Natural killer cell (primary cell): ENCODE measurements around the gene FARP1. TPM values are rescaled to one million over a fixed set of nuclear protein-coding genes. Genes with fewer than 3 reads are reported as not detected.

Source experiments
- ATAC-seq, 3 donors: fragments of 150-1000 bp in 2 of 3; fragments of 200-7000 bp in 1 of 3; cut with Tn5 transposase; 1 replicate in 1 of 3; 2 replicates in 2 of 3; pipeline ENCODE4 v1.10.0; 2021; ENCODE audit warnings: mild to moderate bottlenecking in 2 of 3, moderate library complexity in 2 of 3
- DNase-seq, 2 donors: peaks; one replicate each; pipeline versions ENCODE4 v3.0.0 to v3.0.0-alpha.2; 2013 to 2021; ENCODE audit warnings: mixed read lengths in 1 of 2
- H3K27ac ChIP-seq: one replicate; pipeline ENCODE4 v1.5.1; 2013; ENCODE audit warnings: mild to moderate bottlenecking, low read length
- H3K27me3 ChIP-seq: one replicate; pipeline ENCODE4 v1.6.1; 2013; ENCODE audit warnings: low read length; ENCODE audit not compliant: control insufficient read depth, insufficient read depth
- H3K36me3 ChIP-seq: one replicate; pipeline ENCODE4 v1.6.1; 2013; ENCODE audit warnings: low read length; ENCODE audit not compliant: control insufficient read depth, insufficient read depth
- H3K4me1 ChIP-seq: one replicate; pipeline ENCODE4 v1.6.1; 2013; ENCODE audit warnings: low read length; ENCODE audit not compliant: control insufficient read depth, insufficient read depth
- H3K4me3 ChIP-seq: one replicate; pipeline ENCODE4 v1.5.1; 2013; ENCODE audit warnings: low read length
- H3K9me3 ChIP-seq: one replicate; pipeline ENCODE4 v1.6.1; 2013; ENCODE audit warnings: low read length; ENCODE audit not compliant: control insufficient read depth, insufficient read depth
- H3K27ac Mint-ChIP-seq, 2 donors: one replicate each; pipeline ENCODE4 v1.8.0; 2022; ENCODE audit warnings: mild to moderate bottlenecking in 2 of 2, mixed read lengths in 2 of 2, moderate library complexity in 1 of 2
- H3K27me3 Mint-ChIP-seq, 2 donors: one replicate each; pipeline ENCODE4 v1.8.0; 2022; ENCODE audit warnings: low read depth in 2 of 2, mixed read lengths in 2 of 2
- H3K36me3 Mint-ChIP-seq: one replicate; pipeline ENCODE4 v1.8.0; 2022; ENCODE audit warnings: mixed read lengths
- H3K4me1 Mint-ChIP-seq, 2 donors: one replicate each; pipeline ENCODE4 v1.8.0; 2022; ENCODE audit warnings: mixed read lengths in 2 of 2
- H3K4me3 Mint-ChIP-seq: one replicate; pipeline ENCODE4 v1.8.0; 2022; ENCODE audit warnings: mild to moderate bottlenecking, moderate library complexity, mixed read lengths
- H3K9me3 Mint-ChIP-seq, 2 donors: one replicate each; pipeline ENCODE4 v1.8.0; 2022; ENCODE audit warnings: mixed read lengths in 2 of 2
- CTCF ChIP-seq: fragments of 200-600 bp; IDR thresholded peaks from one replicate; pipeline ENCODE4 v1.8.0; 2022; ENCODE audit warnings: antibody characterized with exemption
- WGBS: methylation state at CpG from one replicate; pipeline ENCODE4 v1.1.7; 2013; ENCODE audit warnings: missing lambda C conversion rate; ENCODE audit not compliant: insufficient coverage; 5-methylcytosine and 5-hydroxymethylcytosine counted together
- intact Hi-C: fragments of 100-400 bp; cut with micrococcal nuclease; formaldehyde crosslinking; loops from one replicate; pipeline ENCODE4 v1.14.2; 2022
- total RNA-seq, 4 donors: library from RNA; stranded (reverse); fragments of 120-200 nt in 1 of 4; gene quantifications; one replicate each; pipeline versions ENCODE4 v1.2.3 to v1.2.4, GENCODE V29; 2013 to 2022

Gene FARP1
- total RNA-seq, 3 donors from 2014 or later (not counting 1 experiment from before 2014, with no cell fraction given): 0.71 to 1.2 (median 1.1) TPM

- ATAC-seq (no peak), DNase-seq (no peak)
- H3K4me3 ChIP-seq: no peak overlapping the region
- intact Hi-C loops: no loop called here
- 84% methylated on average over 9 of the region's 10 CpGs for WGBS
- no peaks in the 10 kb centered on the region for H3K36me3 ChIP-seq
- H3K4me1 Mint-ChIP-seq: no peaks in the 10 kb centered on the region
- H3K4me3 Mint-ChIP-seq: no peak overlapping the region
- H3K27ac Mint-ChIP-seq: no peak overlapping the region
- no peak overlapping the region for H3K27ac ChIP-seq
- H3K9me3 ChIP-seq: no peaks in the 10 kb centered on the region
- no peak for TF ChIP-seq CTCF
- H3K27me3 Mint-ChIP-seq: peaks cover 4 to 6% of the 10 kb centered on the region in 2 donors
- no peaks in the 10 kb centered on the region for H3K4me1 ChIP-seq
- no peaks in the 10 kb centered on the region for H3K36me3 Mint-ChIP-seq
- no peaks in the 10 kb centered on the region for H3K27me3 ChIP-seq
- H3K9me3 Mint-ChIP-seq: no peaks in the 10 kb centered on the region
Observed at GRCh38 chr13:98344392-98344791, 201.5 kb downstream of the FARP1 start.

- Mint-ChIP-seq H3K4me1 (no peaks in the 10 kb centered on the region), H3K9me3 (no peaks in the 10 kb centered on the region), H3K27me3 (peaks cover 4 to 6% of the 10 kb centered on the region in 2 donors), H3K4me3 (no peak overlapping the region), H3K27ac (no peak overlapping the region), H3K36me3 (no peaks in the 10 kb centered on the region)
- H3K9me3 ChIP-seq: no peaks in the 10 kb centered on the region
- no peak overlapping the region for H3K27ac ChIP-seq
- intact Hi-C loops: no loop called here
- no peak for ATAC-seq
- no peak overlapping the region for H3K4me3 ChIP-seq
- no peaks in the 10 kb centered on the region for H3K4me1 ChIP-seq
- no peak for TF ChIP-seq CTCF
- DNase-seq: peak in 1 of 2 donors; percentile 7
- WGBS: 90% methylated on average over 12 of the region's 12 CpGs
- H3K27me3 ChIP-seq: no peaks in the 10 kb centered on the region
- no peaks in the 10 kb centered on the region for H3K36me3 ChIP-seq
Observed at GRCh38 chr13:98345107-98345935, 202.4 kb downstream of the FARP1 start.

GRCh38 chr13:98346904-98347636, 204.2 kb downstream of the FARP1 start:
- H3K4me1 ChIP-seq: no peaks in the 10 kb centered on the region
- intact Hi-C loops: no loop called here
- no peak overlapping the region for H3K4me3 ChIP-seq
- no peak for ATAC-seq
- H3K27ac Mint-ChIP-seq: no peak overlapping the region
- no peaks in the 10 kb centered on the region for H3K4me1 Mint-ChIP-seq
- H3K27ac ChIP-seq: no peak overlapping the region
- no peak for DNase-seq
- no peaks in the 10 kb centered on the region for H3K27me3 ChIP-seq
- no peak for TF ChIP-seq CTCF
- peaks cover 0 to 6% of the 10 kb centered on the region in 2 donors for H3K27me3 Mint-ChIP-seq
- H3K4me3 Mint-ChIP-seq: no peak overlapping the region
- H3K36me3 ChIP-seq: no peaks in the 10 kb centered on the region
- H3K36me3 Mint-ChIP-seq: no peaks in the 10 kb centered on the region
- no peaks in the 10 kb centered on the region for H3K9me3 ChIP-seq
- 87% methylated on average over 7 of the region's 10 CpGs for WGBS
- H3K9me3 Mint-ChIP-seq: no peaks in the 10 kb centered on the region
